GM18867 (cell line): ENCODE data around the gene TNFRSF18.
"Not testable (repeated sequence)": the region's sequence is repeated elsewhere in the genome, so short reads cannot be mapped to it uniquely, and the experiment has no call there.

ENCODE experiments used
- ATAC-seq: cut with Tn5 transposase; IDR thresholded peaks from one replicate; pipeline ENCODE4 v1.9.1; 2021; ENCODE audit warnings: mild to moderate bottlenecking, moderate library complexity; ENCODE audit not compliant: unreplicated experiment

Gene TNFRSF18

DNA sequence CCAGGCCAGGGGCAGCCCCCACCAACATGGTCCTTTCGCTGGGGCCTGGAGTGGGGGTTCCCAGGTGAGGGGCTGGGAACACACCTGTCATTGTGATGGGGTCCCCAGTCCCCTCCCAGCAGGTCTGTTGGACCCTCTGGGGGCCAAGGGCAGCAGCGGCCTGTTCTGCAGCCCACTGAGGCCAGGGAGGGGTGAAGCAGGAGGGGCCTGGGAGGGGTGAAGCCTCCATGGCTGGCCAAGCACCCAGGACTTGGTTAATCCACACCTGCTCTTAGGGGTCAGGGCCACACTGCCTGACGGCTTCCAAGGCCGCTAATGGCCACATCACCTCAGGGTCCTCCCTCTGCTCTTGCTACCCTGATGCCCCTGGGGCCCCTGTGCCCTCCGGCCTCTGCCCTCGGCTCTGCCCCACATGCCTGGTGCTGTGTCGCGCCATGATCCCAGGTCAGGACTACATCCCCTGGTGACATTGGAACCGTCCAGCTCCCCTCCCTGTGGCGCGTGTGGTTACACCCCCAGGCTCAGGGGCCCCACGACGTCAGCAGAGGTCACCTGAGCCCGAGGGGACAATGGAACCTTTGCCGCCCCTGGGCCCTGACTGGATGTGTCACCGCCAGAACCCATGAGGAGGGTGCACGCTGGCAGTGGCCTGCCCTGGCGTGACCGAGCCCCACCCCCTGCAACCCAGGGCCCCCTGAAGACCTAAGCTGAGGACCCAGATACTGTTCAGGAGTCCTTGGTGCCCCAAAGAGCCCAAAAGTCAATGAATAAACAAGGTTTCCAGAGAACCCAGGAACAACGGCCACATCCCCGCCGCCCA is 7.0 kb downstream of the TNFRSF18 start:
- ATAC-seq: no peak

GRCh38 chr1:1198423-1199140 is 7.8 kb downstream of the TNFRSF18 start:
- no peak for ATAC-seq

DNA sequence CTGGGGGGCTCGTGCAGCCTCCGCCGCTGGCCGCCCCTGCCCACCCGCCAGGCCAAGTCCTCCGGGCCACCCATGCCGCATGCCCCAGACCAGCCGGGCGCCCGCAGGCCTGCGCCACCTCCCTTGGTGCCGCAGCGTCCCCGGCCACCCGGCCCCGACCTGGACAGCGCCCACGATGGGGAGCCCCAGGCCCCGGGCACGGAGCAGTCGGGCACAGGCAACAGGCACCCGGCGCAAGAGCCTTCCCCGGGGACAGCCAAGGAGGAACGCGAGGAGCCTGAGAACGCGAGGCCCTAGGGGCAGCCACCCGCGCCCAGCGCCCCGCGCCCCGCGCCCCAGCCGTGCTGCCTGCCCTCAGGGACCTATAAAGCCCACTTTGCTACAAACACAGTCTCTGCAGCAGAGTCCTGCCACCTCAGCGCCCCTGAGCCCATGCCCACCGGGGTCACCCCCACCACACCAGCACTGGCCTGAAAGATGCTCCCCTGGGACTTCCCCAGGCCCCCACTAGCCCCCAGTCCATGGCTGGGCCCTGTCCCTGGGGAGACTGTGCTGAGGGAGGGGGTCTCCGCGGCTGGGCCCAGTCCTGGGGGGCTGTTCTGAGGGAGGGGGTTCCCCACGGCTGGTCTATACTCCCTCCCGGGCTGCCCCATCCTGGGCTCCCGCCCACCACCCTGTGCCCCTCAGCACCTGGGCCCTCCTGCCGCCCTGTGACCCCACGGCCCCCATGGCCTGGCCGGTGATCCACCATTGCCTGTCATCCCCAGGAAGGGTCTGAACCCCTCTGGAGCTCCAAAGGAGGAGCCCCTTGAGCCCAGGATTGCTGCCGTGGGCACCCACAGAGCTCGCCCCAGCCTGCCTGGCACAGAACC is 8.6 kb downstream of the TNFRSF18 start:
- no peak for ATAC-seq

DNA sequence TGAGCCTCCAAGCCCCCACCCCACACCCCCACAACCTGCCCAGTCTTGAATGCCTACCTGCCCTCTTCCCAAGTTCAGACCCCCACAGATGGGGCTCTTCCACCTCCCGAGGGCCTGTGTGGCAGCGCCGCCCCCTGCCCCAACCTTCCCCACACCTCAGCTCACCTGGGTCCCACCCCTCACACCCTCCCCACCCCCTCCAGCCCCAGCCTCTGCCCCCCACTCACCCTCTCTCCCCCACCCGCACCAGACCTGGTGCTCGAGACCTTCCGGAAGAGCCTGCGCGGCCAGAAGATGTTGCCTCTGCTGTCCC is 9.2 kb downstream of the TNFRSF18 start:
- no peak for ATAC-seq

DNA sequence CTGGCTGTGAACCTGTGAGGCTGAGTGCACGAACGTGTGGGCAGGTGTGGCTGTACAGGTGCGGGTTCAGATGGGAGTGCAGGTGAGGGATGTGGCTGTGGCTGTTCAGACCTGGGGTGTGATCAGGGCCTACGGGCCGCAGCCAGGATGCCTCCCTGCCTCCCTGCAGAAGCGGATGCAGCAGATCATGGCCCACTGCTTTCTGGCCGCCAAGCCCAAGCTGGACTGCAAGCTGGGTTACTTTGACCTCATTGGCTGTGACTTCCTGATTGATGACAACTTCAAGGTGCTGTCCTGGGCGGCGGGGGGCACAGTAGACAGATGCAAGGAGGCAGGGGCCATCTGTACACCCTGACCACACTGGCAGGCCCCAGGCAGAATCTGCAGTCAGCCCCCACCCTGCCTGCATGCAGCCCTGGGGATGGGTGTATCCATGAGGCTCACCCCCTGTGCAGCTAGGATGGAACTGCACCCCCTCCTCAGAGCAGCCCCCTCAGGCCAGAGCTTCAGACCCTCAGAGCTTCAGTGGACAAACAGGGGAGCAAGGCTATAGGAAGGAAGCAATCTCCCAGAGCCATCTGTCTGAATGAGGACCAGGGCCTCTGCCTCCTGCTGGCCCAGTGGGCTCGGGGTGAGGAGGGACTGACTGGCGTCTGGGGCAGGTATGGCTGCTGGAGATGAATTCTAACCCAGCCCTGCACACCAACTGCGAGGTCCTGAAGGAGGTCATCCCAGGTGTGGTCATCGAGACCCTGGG is 9.8 kb downstream of the TNFRSF18 start:
- no peak for ATAC-seq

DNA sequence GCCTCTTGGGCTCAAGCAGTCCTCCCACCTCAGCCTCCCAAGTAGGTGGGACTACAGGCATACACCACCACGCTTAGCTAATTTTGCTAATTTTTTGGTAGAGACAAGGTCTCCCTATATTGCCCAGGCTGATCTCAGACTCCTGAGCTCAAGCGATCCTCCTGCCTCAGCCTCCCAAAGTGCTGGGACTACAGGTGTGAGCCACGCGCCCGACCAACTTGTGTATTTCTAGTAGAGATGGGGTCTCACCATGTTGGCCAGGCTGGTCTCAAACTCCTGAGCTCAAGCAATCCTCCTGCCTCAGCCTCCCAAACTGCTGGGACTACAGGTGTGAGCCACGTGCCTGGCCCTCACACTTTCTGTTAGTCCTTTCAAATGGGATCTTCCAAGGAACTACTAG is 10.7 kb downstream of the TNFRSF18 start:
- ATAC-seq: not testable (repeated sequence)

GRCh38 chr1:1194723-1195122 is 11.7 kb downstream of the TNFRSF18 start:
- ATAC-seq: no peak

- no peak for ATAC-seq
Observed at GRCh38 chr1:1191734-1192133, 14.7 kb downstream of the TNFRSF18 start.

GRCh38 chr1:1189111-1189510 is 17.3 kb downstream of the TNFRSF18 start:
- no peak for ATAC-seq

GRCh38 chr1:1187938-1188337 is 18.5 kb downstream of the TNFRSF18 start:
- ATAC-seq: no peak

- ATAC-seq: no peak
Observed at GRCh38 chr1:1185101-1185765, 21.2 kb downstream of the TNFRSF18 start.

DNA sequence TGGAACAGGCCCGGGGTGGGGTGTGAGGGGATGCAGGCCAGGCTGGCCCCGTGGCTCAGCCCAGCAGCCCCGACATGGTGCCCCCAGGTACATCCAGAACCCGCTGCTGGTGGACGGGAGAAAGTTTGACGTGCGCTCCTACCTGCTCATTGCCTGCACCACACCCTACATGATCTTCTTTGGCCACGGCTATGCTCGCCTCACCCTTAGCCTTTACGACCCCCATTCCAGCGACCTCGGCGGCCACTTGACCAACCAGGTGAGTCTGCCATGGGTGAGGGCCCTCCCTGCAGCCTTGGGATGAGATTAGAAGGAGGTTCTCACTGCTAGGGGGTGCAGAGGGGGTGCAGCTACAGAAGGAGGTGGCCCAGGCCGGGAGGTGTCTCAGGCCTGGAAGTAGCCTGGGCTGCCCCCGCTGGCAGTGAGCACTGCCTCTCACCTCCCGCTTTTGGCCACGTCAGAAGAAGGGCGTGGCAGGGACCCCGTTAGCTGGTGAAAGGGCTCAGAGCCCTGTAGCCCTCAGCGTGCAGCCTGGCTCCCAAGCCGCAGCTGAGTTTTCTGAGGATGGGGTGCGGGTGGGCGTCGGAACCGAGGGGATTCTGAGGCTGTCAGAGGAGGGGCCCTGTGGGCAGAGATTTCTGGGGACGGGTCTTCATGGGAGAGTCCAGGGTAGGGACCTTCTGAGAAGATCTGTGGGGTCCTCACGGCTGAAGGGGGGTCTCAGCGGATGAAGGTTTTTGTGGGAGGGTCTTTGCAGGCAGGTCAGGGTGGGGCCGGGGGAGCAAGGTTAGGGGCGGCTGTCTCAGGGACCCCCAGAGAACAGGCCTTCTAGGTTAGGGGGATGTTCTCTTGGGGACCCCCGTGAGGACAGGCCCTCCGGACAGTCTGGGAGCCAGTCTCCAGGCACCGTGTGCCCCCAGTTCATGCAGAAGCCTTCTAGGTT is 22.3 kb downstream of the TNFRSF18 start:
- no peak for ATAC-seq

- no peak for ATAC-seq
Observed at GRCh38 chr1:1183221-1183747, 23.1 kb downstream of the TNFRSF18 start.

GRCh38 chr1:1182491-1183220 is 23.7 kb downstream of the TNFRSF18 start:
- ATAC-seq: no peak

DNA sequence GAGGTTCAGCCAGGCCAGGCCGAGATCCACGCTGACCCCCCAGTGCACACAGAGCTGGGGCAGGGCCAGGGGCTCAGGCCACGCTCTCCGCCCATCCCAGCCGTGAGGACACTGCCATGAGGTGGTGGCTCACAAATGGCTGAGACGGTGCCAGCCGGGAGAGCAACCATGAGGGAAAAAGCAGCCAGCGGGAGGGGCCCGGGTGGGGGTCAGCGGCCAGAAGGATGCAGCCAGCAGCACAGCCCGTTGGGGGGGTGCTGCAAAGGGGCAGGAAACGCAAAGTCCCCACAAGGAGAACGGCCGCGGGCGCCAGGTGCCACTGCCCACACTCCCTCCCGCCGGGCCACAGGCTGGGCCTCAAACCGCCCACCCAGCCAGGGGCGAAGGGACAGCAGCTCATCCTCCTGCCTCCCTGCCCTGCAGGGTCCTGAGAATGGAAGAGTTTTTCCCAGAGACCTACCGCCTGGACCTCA is 24.4 kb downstream of the TNFRSF18 start:
- ATAC-seq: no peak

- no peak for ATAC-seq
Observed at GRCh38 chr1:1181129-1181937, 25.1 kb downstream of the TNFRSF18 start.
